H9 (cell line): ENCODE measurements around the gene ANO2. TPM values are rescaled to one million over a fixed set of nuclear protein-coding genes. Genes with fewer than 3 reads are reported as not detected.

ENCODE experiments used
- DNase-seq: peaks from one replicate; pipeline ENCODE4 v3.0.0-alpha.2; 2017
- H2AFZ ChIP-seq: one replicate; pipeline ENCODE4 v1.6.1; 2013; ENCODE audit warnings: mild to moderate bottlenecking, low read length, control low read depth, moderate library complexity
- H2AK5ac ChIP-seq: 2 replicates; pipeline ENCODE4 v1.6.1; 2013; ENCODE audit warnings: low read length, control low read depth, mixed read lengths; ENCODE audit not compliant: insufficient read length
- H2BK120ac ChIP-seq: one replicate; pipeline ENCODE4 v1.6.1; 2013; ENCODE audit warnings: low read depth, mild to moderate bottlenecking, low read length, control low read depth, inconsistent platforms; ENCODE audit not compliant: poor library complexity, severe bottlenecking
- H2BK12ac ChIP-seq: 2 replicates; pipeline ENCODE4 v1.6.1; 2013; ENCODE audit warnings: low read length, control low read depth, mixed read lengths, low read depth; ENCODE audit not compliant: insufficient read length
- H2BK15ac ChIP-seq: 2 replicates; pipeline ENCODE4 v1.6.1; 2013; ENCODE audit warnings: low read depth, low read length, control low read depth
- H2BK20ac ChIP-seq: one replicate; pipeline ENCODE4 v1.6.1; 2013; ENCODE audit warnings: low read depth, mild to moderate bottlenecking, low read length, control low read depth, inconsistent platforms; ENCODE audit not compliant: poor library complexity, severe bottlenecking
- H2BK5ac ChIP-seq: 2 replicates; pipeline ENCODE4 v1.6.1; 2013; ENCODE audit warnings: low read length, control low read depth, mixed read lengths; ENCODE audit not compliant: insufficient read length
- H3K14ac ChIP-seq: 2 replicates; pipeline ENCODE4 v1.6.1; 2013; ENCODE audit warnings: low read length, control low read depth; ENCODE audit not compliant: insufficient read depth
- H3K18ac ChIP-seq: 2 replicates; pipeline ENCODE4 v1.6.1; 2013; ENCODE audit warnings: low read depth, mild to moderate bottlenecking, mixed read lengths, low read length, control low read depth; ENCODE audit not compliant: insufficient read length
- H3K23ac ChIP-seq: 2 replicates; pipeline ENCODE4 v1.6.1; 2013; ENCODE audit warnings: low read length, control low read depth, mixed read lengths, low read depth; ENCODE audit not compliant: insufficient read length
- H3K23me2 ChIP-seq: 2 replicates; pipeline ENCODE4 v1.6.1; 2013; ENCODE audit warnings: low read depth, mild to moderate bottlenecking, mixed read lengths, low read length, control low read depth; ENCODE audit not compliant: insufficient read length, poor library complexity, severe bottlenecking
- H3K27ac ChIP-seq: 2 replicates; pipeline ENCODE4 v1.5.1; 2013; ENCODE audit warnings: low read length, control low read depth, mixed read lengths, low read depth; ENCODE audit not compliant: insufficient read length
- H3K27me3 ChIP-seq: 2 replicates; pipeline ENCODE4 v1.6.1; 2013; ENCODE audit warnings: low read length, control low read depth, inconsistent platforms; ENCODE audit not compliant: insufficient read depth
- H3K4ac ChIP-seq: 2 replicates; pipeline ENCODE4 v1.6.1; 2013; ENCODE audit warnings: low read depth, mild to moderate bottlenecking, control low read depth, inconsistent platforms, low read length, moderate library complexity
- H3K4me1 ChIP-seq: 2 replicates; pipeline ENCODE4 v1.6.1; 2013; ENCODE audit warnings: low read length, control low read depth, inconsistent platforms; ENCODE audit not compliant: insufficient read depth
- H3K4me2 ChIP-seq: 2 replicates; pipeline ENCODE4 v1.6.1; 2013; ENCODE audit warnings: low read length, control low read depth, mixed read lengths; ENCODE audit not compliant: insufficient read length, insufficient read depth
- H3K56ac ChIP-seq: 2 replicates; pipeline ENCODE4 v1.6.1; 2013; ENCODE audit warnings: low read depth, mild to moderate bottlenecking, mixed read lengths, low read length, control low read depth; ENCODE audit not compliant: insufficient read length
- H3K79me1 ChIP-seq: 2 replicates; pipeline ENCODE4 v1.6.1; 2013; ENCODE audit warnings: low read depth, mild to moderate bottlenecking, moderate library complexity, low read length, control low read depth, inconsistent platforms; ENCODE audit not compliant: insufficient read depth, poor library complexity, severe bottlenecking
- H3K79me2 ChIP-seq: 2 replicates; pipeline ENCODE4 v1.6.1; 2013; ENCODE audit warnings: low read length, control low read depth, inconsistent platforms; ENCODE audit not compliant: insufficient read depth
- H3K9ac ChIP-seq: 2 replicates; pipeline ENCODE4 v1.6.1; 2013; ENCODE audit warnings: low read length, control low read depth, mixed read lengths; ENCODE audit not compliant: insufficient read length; ENCODE audit errors: extremely low read depth
- H3K9me3 ChIP-seq: one replicate; pipeline ENCODE4 v1.6.1; 2013; ENCODE audit warnings: low read depth, low read length, inconsistent platforms; ENCODE audit not compliant: control insufficient read depth
- H3T11ph ChIP-seq: one replicate; pipeline ENCODE4 v1.6.1; 2013; ENCODE audit warnings: mild to moderate bottlenecking, low read length, control low read depth, inconsistent platforms
- H4K20me1 ChIP-seq: one replicate; pipeline ENCODE4 v1.6.1; 2013; ENCODE audit not compliant: control insufficient read depth, insufficient read length, insufficient read depth
- H4K5ac ChIP-seq: 2 replicates; pipeline ENCODE4 v1.6.1; 2013; ENCODE audit warnings: low read depth, mild to moderate bottlenecking, mixed read lengths, low read length, control low read depth; ENCODE audit not compliant: insufficient read length
- H4K8ac ChIP-seq: replicated peaks from 2 replicates; pipeline ENCODE4 v1.6.1; 2013; ENCODE audit warnings: low read length, control low read depth, mixed read lengths, low read depth; ENCODE audit not compliant: insufficient read length
- H4K91ac ChIP-seq: 2 replicates; pipeline ENCODE4 v1.6.1; 2013; ENCODE audit warnings: low read depth, mild to moderate bottlenecking, moderate library complexity, mixed read lengths, low read length, control low read depth; ENCODE audit not compliant: insufficient read length
- H3K27ac Mint-ChIP-seq, 3 experiments: 2 replicates in 2 of 3; 3 replicates in 1 of 3; pipeline ENCODE4 v1.8.0; 2020 to 2021; ENCODE audit warnings: mixed read lengths in 3 of 3, mild to moderate bottlenecking in 1 of 3, moderate library complexity in 1 of 3
- H3K27me3 Mint-ChIP-seq: 2 replicates; pipeline ENCODE4 v1.8.0; 2021; ENCODE audit warnings: low read depth, mild to moderate bottlenecking, moderate library complexity, mixed read lengths
- H3K36me3 Mint-ChIP-seq, 3 experiments: 2 replicates in 2 of 3; 3 replicates in 1 of 3; pipeline ENCODE4 v1.8.0; 2020 to 2021; ENCODE audit warnings: low read depth in 3 of 3, mixed read lengths in 3 of 3; ENCODE audit not compliant: insufficient read depth in 1 of 3
- H3K4me1 Mint-ChIP-seq, 2 experiments: 2 replicates each; pipeline ENCODE4 v1.8.0; 2020; ENCODE audit warnings: mixed read lengths in 2 of 2
- H3K4me3 Mint-ChIP-seq, 2 experiments: 2 replicates in 1 of 2; 3 replicates in 1 of 2; pipeline ENCODE4 v1.8.0; 2020 to 2021; ENCODE audit warnings: mild to moderate bottlenecking in 2 of 2, mixed read lengths in 2 of 2, moderate library complexity in 1 of 2
- H3K9me3 Mint-ChIP-seq, 2 experiments: 2 replicates in 1 of 2; 3 replicates in 1 of 2; pipeline ENCODE4 v1.8.0; 2020; ENCODE audit warnings: mild to moderate bottlenecking in 2 of 2, mixed read lengths in 2 of 2, moderate library complexity in 1 of 2
- CTCF ChIP-seq: fragments of 200-600 bp; sonication (generic); conservative IDR thresholded peaks from 3 replicates; pipeline ENCODE4 v1.8.0; 2021; ENCODE audit warnings: antibody characterized with exemption, mild to moderate bottlenecking
- WGBS: extraction: QIAGEN DNeasy Blood & Tissue Kit; methylation state at CpG from one replicate; pipeline ENCODE4 v1.1.7; 2013; ENCODE audit warnings: missing lambda C conversion rate, low lambda C conversion rate, mixed read lengths; ENCODE audit not compliant: insufficient read length; ENCODE audit errors: extremely low coverage; 5-methylcytosine and 5-hydroxymethylcytosine counted together
- total RNA-seq: library from RNA; stranded (reverse); gene quantifications from 2 replicates; pipeline ENCODE4 v1.2.1, GENCODE V29; 2021

ANO2 gene
- total RNA-seq, 1 experiment from 2014 or later: 3.8 TPM

GRCh38 chr12:5840944-5841343 lies 104.1 kb downstream of the ANO2 start:
- peak; percentile 59 for DNase-seq
- peak; percentile 53; the same call in 2 of the 3 replicates for TF ChIP-seq CTCF

More at GRCh38 chr12:5840944-5841343, 104.1 kb downstream of the ANO2 start:
- no peak overlapping the region for H2BK120ac ChIP-seq
- H3T11ph ChIP-seq: no peak overlapping the region
- no peak overlapping the region for H2BK5ac ChIP-seq
- H3K4me1 ChIP-seq: no peaks in the 10 kb centered on the region
- no peaks in the 10 kb centered on the region for H4K20me1 ChIP-seq
- H3K23me2 ChIP-seq: no peaks in the 10 kb centered on the region
- no peaks in the 10 kb centered on the region for H3K27me3 ChIP-seq
- no peak overlapping the region for H3K14ac ChIP-seq
- no peak overlapping the region for H4K8ac ChIP-seq
- no peaks in the 10 kb centered on the region for H3K79me1 ChIP-seq
- no peak overlapping the region for H3K18ac ChIP-seq
- Mint-ChIP-seq H3K4me3 (no peak overlapping the region), H3K27me3 (peaks cover 5% of the 10 kb centered on the region), H3K36me3 (no peaks in the 10 kb centered on the region; a peak in 1 of 7 replicates), H3K27ac (peak overlapping the region in 1 of 3 experiments; percentile 85; a peak in 2 of 7 replicates), H3K4me1 (no peaks in the 10 kb centered on the region; a peak in 1 of 4 replicates), H3K9me3 (no peaks in the 10 kb centered on the region)
- no peak overlapping the region for H3K23ac ChIP-seq
- no peak overlapping the region for H2AK5ac ChIP-seq
- no peak overlapping the region for H3K4me2 ChIP-seq
- H3K9me3 ChIP-seq: no peaks in the 10 kb centered on the region
- H3K56ac ChIP-seq: no peak overlapping the region
- H2AFZ ChIP-seq: no peak overlapping the region
- H3K9ac ChIP-seq: no peak overlapping the region
- no peaks in the 10 kb centered on the region for H3K79me2 ChIP-seq
- no peak overlapping the region for H4K5ac ChIP-seq
- H4K91ac ChIP-seq: no peak overlapping the region
- no peak overlapping the region for H3K4ac ChIP-seq
- H2BK15ac ChIP-seq: no peak overlapping the region
- no peak overlapping the region for H2BK12ac ChIP-seq
- H3K27ac ChIP-seq: no peak overlapping the region
- H2BK20ac ChIP-seq: no peak overlapping the region
- WGBS: no CpG with 5 or more reads among the region's 9 CpGs
